NK-92 treated with Interleukin-12 subunit alpha and Interleukin-12 subunit beta, amount 100 ng/mL, for 24 hours (cell line): ENCODE data around the gene GALNTL6.
"Not testable (repeated sequence)": the region's sequence is repeated elsewhere in the genome, so short reads cannot be mapped to it uniquely, and the experiment has no call there.

Experiments
- DNase-seq: peaks from one replicate; lab custom pipeline; 2025; lab: John Stamatoyannopoulos, UW

GALNTL6 gene

GRCh38 chr4:172869621-172870268 lies 1056.5 kb downstream of the GALNTL6 start:
- no peak for DNase-seq

- no peak for DNase-seq
Observed at GRCh38 chr4:172871381-172871780, 1058.2 kb downstream of the GALNTL6 start.

- DNase-seq: no peak
Observed at GRCh38 chr4:172874944-172875343, 1061.7 kb downstream of the GALNTL6 start.

- DNase-seq: no peak
Observed at GRCh38 chr4:172876394-172876793, 1063.2 kb downstream of the GALNTL6 start.

GRCh38 chr4:172881645-172882044 lies 1068.4 kb downstream of the GALNTL6 start:
- no peak for DNase-seq

- not testable (repeated sequence) for DNase-seq
Observed at GRCh38 chr4:172887358-172887757, 1074.2 kb downstream of the GALNTL6 start.

- DNase-seq: no peak
Observed at GRCh38 chr4:172887959-172888358, 1074.8 kb downstream of the GALNTL6 start.

- no peak for DNase-seq
Observed at GRCh38 chr4:172892300-172892699, 1079.1 kb downstream of the GALNTL6 start.

- DNase-seq: no peak
Observed at GRCh38 chr4:172895699-172896098, 1082.5 kb downstream of the GALNTL6 start.

- no peak for DNase-seq
Observed at GRCh38 chr4:172897046-172897445, 1083.8 kb downstream of the GALNTL6 start.

GRCh38 chr4:172898715-172899114 lies 1085.5 kb downstream of the GALNTL6 start:
- no peak for DNase-seq

- DNase-seq: no peak
Observed at GRCh38 chr4:172899861-172900260, 1086.7 kb downstream of the GALNTL6 start.

- DNase-seq: no peak
Observed at GRCh38 chr4:172900900-172901299, 1087.7 kb downstream of the GALNTL6 start.

- DNase-seq: not testable (repeated sequence)
Observed at GRCh38 chr4:172912468-172912867, 1099.3 kb downstream of the GALNTL6 start.

GRCh38 chr4:172917403-172917802 lies 1104.2 kb downstream of the GALNTL6 start:
- not testable (repeated sequence) for DNase-seq

- DNase-seq: no peak
Observed at GRCh38 chr4:172919269-172919668, 1106.1 kb downstream of the GALNTL6 start.

GRCh38 chr4:172927096-172927814 lies 1114.1 kb downstream of the GALNTL6 start:
- DNase-seq: no peak

- DNase-seq: no peak
Observed at GRCh38 chr4:172928347-172928746, 1115.1 kb downstream of the GALNTL6 start.

- DNase-seq: no peak
Observed at GRCh38 chr4:172938072-172938829, 1125.0 kb downstream of the GALNTL6 start.

GRCh38 chr4:172938870-172939269 lies 1125.7 kb downstream of the GALNTL6 start:
- no peak for DNase-seq

- no peak for DNase-seq
Observed at GRCh38 chr4:172942840-172943239, 1129.6 kb downstream of the GALNTL6 start.

- DNase-seq: no peak
Observed at GRCh38 chr4:172945611-172946010, 1132.4 kb downstream of the GALNTL6 start.

GRCh38 chr4:172946503-172946902 lies 1133.3 kb downstream of the GALNTL6 start:
- no peak for DNase-seq
